WTC11 (cell line): ENCODE measurements around the gene CADM2. TPM values are rescaled to one million over a fixed set of nuclear protein-coding genes. Genes with fewer than 3 reads are reported as not detected.

ENCODE experiments used
- ATAC-seq: fragments of 200-7000 bp; cut with Tn5 transposase; 2 replicates; pipeline ENCODE4 v1.10.0; 2021; ENCODE audit warnings: mild to moderate bottlenecking, moderate library complexity
- CTCF ChIA-PET: fragments of 300-600 bp; sonication (Branson Sonifier 250); formaldehyde crosslinking; loops from one replicate; lab custom pipeline; 2021; ENCODE audit warnings: antibody characterized with exemption; lab: Charles Lee
- POLR2A ChIA-PET: fragments of 350-600 bp; sonication (Branson Sonifier 250); formaldehyde crosslinking; loops from one replicate; lab custom pipeline; 2021; ENCODE audit warnings: antibody characterized with exemption; lab: Charles Lee
- DNase-seq: peaks from one replicate; pipeline ENCODE4 v3.0.0; 2021; ENCODE audit warnings: low spot score
- H3K27ac Mint-ChIP-seq: 2 replicates; pipeline ENCODE4 v1.8.0; 2021; ENCODE audit warnings: mixed read lengths
- H3K27me3 Mint-ChIP-seq: 2 replicates; pipeline ENCODE4 v1.8.0; 2021; ENCODE audit warnings: low read depth, mild to moderate bottlenecking, moderate library complexity, mixed read lengths
- H3K36me3 Mint-ChIP-seq: 2 replicates; pipeline ENCODE4 v1.8.0; 2021; ENCODE audit warnings: mixed read lengths
- H3K4me1 Mint-ChIP-seq: 2 replicates; pipeline ENCODE4 v1.8.0; 2022; ENCODE audit warnings: mixed read lengths
- H3K4me3 Mint-ChIP-seq: 2 replicates; pipeline ENCODE4 v1.8.0; 2021; ENCODE audit warnings: mild to moderate bottlenecking, moderate library complexity, mixed read lengths
- H3K9me3 Mint-ChIP-seq: 2 replicates; pipeline ENCODE4 v1.8.0; 2021; ENCODE audit warnings: mixed read lengths
- ARID4B ChIP-seq: sonication (generic); formaldehyde crosslinking; IDR thresholded peaks from 2 replicates; pipeline ENCODE4 v1.8.0; 2023; ENCODE audit warnings: missing genetic modification reagents, mild to moderate bottlenecking, borderline replicate concordance
- ATF6 ChIP-seq: sonication (generic); formaldehyde crosslinking; IDR thresholded peaks from 2 replicates; pipeline ENCODE4 v1.8.1; 2023; ENCODE audit warnings: mild to moderate bottlenecking, missing genetic modification reagents
- CTCF ChIP-seq: fragments of 200-600 bp; IDR thresholded peaks from 2 replicates; pipeline ENCODE4 v1.8.0; 2022; ENCODE audit warnings: antibody characterized with exemption
- HMGXB4 ChIP-seq: sonication (generic); formaldehyde crosslinking; IDR thresholded peaks from 2 replicates; pipeline ENCODE4 v1.8.1; 2023; ENCODE audit warnings: mild to moderate bottlenecking, moderate library complexity, missing genetic modification reagents
- KAT7 ChIP-seq: sonication (generic); formaldehyde crosslinking; IDR thresholded peaks from 2 replicates; pipeline ENCODE4 v1.8.1; 2023; ENCODE audit warnings: missing genetic modification reagents, mild to moderate bottlenecking, borderline replicate concordance
- PRRX2 ChIP-seq: fragments of 250-450 bp; sonication (Bioruptor Pico); IDR thresholded peaks from 2 replicates; pipeline ENCODE4 v1.8.0; 2021; ENCODE audit warnings: mild to moderate bottlenecking
- USF1 ChIP-seq: sonication (generic); formaldehyde crosslinking; IDR thresholded peaks from 2 replicates; pipeline ENCODE4 v1.8.0; 2022; ENCODE audit warnings: mild to moderate bottlenecking, missing genetic modification reagents
- ZNF263 ChIP-seq: sonication (generic); formaldehyde crosslinking; IDR thresholded peaks from 2 replicates; pipeline ENCODE4 v1.8.1; 2022; ENCODE audit warnings: low read depth, mild to moderate bottlenecking, moderate library complexity, missing genetic modification reagents
- ZNF416 ChIP-seq: fragments of 250-450 bp; sonication (Bioruptor Pico); IDR thresholded peaks from 2 replicates; pipeline ENCODE4 v1.9.0; 2021; ENCODE audit warnings: mild to moderate bottlenecking, inconsistent platforms
- ZNF671 ChIP-seq: fragments of 250-450 bp; sonication (Bioruptor Pico); IDR thresholded peaks from 2 replicates; pipeline ENCODE4 v1.8.0; 2021; ENCODE audit warnings: mild to moderate bottlenecking
- total RNA-seq: library from RNA; stranded (reverse); gene quantifications from 3 replicates; pipeline ENCODE4 v1.2.3, GENCODE V29; 2021

The CADM2 gene
- total RNA-seq, 1 experiment from 2014 or later: 18.8 TPM

- no peak for TF ChIP-seq ATF6 (CRISPR knock-in tag)
These were observed 36.1 kb upstream of the CADM2 start (continued) for GRCh38 chr3:84922682-84923081.

- Mint-ChIP-seq H3K27ac (no peak overlapping the region), H3K27me3 (no peaks in the 10 kb centered on the region), H3K36me3 (no peaks in the 10 kb centered on the region), H3K9me3 (peaks cover 13% of the 10 kb centered on the region; the same call in 1 of the 2 replicates), H3K4me1 (no peaks in the 10 kb centered on the region), H3K4me3 (no peak overlapping the region)
- TF ChIP-seq ARID4B (CRISPR knock-in tag): no peak
- no peak for TF ChIP-seq ZNF416 (CRISPR knock-in tag)
- TF ChIP-seq PRRX2: no peak
- TF ChIP-seq ZNF263 (CRISPR knock-in tag): no peak
- no peak for TF ChIP-seq ATF6 (CRISPR knock-in tag)
- no peak for TF ChIP-seq USF1
- TF ChIP-seq KAT7: no peak
- CTCF ChIA-PET: no interaction called here
- DNase-seq (no peak), ATAC-seq (no peak)
- POLR2A ChIA-PET: no interaction called here
These were observed 33.2 kb upstream of the CADM2 start for GRCh38 chr3:84925571-84925970.

- TF ChIP-seq HMGXB4 (CRISPR knock-in tag) (no peak), ZNF671 (CRISPR knock-in tag) (no peak), ATF6 (CRISPR knock-in tag) (no peak), CTCF (peak; percentile 27; the same call in 1 of the 2 replicates)
- POLR2A ChIA-PET: no interaction called here
- Mint-ChIP-seq H3K4me1 (no peaks in the 10 kb centered on the region), H3K36me3 (no peaks in the 10 kb centered on the region), H3K27ac (no peak overlapping the region), H3K27me3 (no peaks in the 10 kb centered on the region; the same call in 1 of the 2 replicates), H3K9me3 (no peaks in the 10 kb centered on the region), H3K4me3 (no peak overlapping the region)
- DNase-seq (no peak), ATAC-seq (peak; percentile 83)
- CTCF ChIA-PET: interaction anchor here (0.7 to 1.5 kb wide), 5 partner anchors 11 to 275 kb away, joined by 3 to 11 read pairs (median 4); partner anchors contain the start of gene CADM2
These were observed 15.4 kb upstream of the CADM2 start for GRCh38 chr3:84943379-84943778.
